ENCODE measurements around the gene FBN1. TPM values are rescaled to one million over a fixed set of nuclear protein-coding genes. Genes with fewer than 3 reads are reported as not detected.

The FBN1 gene
- total RNA-seq, 1 donor from 2014 or later = 0.62 TPM

DNA sequence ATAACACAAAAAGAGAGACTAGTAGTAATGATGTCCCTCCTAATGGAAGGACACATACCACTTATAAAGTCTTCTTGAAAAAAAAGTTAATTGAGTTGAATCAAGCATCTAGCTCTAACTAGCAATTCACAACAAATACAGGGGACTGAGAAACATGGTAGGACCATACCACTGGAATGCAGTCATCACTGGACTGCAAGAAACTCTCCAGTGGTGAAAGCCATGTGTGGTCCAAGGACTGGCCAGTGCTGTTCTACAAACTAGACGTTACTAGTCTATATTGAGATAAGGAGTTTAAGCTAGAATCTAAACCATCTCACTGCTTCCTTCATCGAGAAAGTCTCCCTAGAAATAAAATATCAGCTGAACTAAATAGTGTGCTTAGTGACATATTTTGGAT lies 16.7 kb downstream of the FBN1 start:
- Mint-ChIP-seq H3K4me3 (no peak overlapping the region), H3K9me3 (no peaks in the 10 kb centered on the region), H3K4me1 (no peaks in the 10 kb centered on the region), H3K36me3 (ENCODE audit: low read depth) (no peaks in the 10 kb centered on the region), H3K27ac (no peak overlapping the region), H3K27me3 (peaks cover 4% of the 10 kb centered on the region)
- ChIA-PET CTCF (no interaction called here), POLR2A (no interaction called here)
- no peak for DNase-seq
- intact Hi-C loops (cut with micrococcal nuclease) = no loop called here
- ATAC-seq (ENCODE audit: low read depth) = no peak
- TF ChIP-seq, protein P1, sequence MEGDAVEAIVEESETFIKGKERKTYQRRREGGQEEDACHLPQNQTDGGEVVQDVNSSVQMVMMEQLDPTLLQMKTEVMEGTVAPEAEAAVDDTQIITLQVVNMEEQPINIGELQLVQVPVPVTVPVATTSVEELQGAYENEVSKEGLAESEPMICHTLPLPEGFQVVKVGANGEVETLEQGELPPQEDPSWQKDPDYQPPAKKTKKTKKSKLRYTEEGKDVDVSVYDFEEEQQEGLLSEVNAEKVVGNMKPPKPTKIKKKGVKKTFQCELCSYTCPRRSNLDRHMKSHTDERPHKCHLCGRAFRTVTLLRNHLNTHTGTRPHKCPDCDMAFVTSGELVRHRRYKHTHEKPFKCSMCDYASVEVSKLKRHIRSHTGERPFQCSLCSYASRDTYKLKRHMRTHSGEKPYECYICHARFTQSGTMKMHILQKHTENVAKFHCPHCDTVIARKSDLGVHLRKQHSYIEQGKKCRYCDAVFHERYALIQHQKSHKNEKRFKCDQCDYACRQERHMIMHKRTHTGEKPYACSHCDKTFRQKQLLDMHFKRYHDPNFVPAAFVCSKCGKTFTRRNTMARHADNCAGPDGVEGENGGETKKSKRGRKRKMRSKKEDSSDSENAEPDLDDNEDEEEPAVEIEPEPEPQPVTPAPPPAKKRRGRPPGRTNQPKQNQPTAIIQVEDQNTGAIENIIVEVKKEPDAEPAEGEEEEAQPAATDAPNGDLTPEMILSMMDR (IDR thresholded peaks at IDR 0.05) = no peak

DNA sequence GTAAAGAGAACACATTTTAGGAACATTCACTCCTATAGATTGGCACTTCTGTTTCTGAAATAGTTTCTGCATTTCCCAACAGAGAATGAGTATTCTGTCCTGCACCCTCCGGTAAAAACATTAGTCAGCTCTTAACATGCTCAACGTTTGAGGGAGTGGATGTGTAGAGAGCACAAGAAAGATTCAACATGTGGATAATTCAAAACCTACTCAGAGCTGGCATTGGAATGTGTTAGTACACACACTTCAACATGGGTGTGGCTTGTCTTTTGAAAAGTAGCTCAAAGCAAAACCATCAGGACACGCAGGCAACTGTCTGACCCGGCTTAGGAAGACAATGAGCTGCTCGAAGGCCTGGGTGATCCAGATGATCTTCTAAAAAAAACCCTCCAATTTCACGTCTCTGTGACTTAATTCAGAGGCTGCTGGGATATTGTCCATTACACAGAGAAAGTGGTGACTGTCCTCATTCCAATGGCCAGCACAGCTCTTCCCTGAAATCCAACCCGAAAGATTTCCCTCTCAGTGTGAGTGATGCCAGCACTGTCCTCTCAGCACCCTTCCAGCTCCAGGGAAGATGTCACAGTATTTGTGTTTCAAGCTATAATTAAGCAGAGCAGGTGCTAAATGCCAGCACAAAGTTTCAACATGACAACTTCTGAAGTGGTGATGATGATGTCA lies 18.1 kb downstream of the FBN1 start:
- no peak overlapping the region for H3K4me3 Mint-ChIP-seq
- intact Hi-C loops (cut with micrococcal nuclease) = no loop called here
- ATAC-seq (ENCODE audit: low read depth) (no peak), DNase-seq (no peak)
- H3K36me3 Mint-ChIP-seq (ENCODE audit: low read depth) = no peaks in the 10 kb centered on the region
- H3K27me3 Mint-ChIP-seq = peaks cover 4% of the 10 kb centered on the region
- H3K9me3 Mint-ChIP-seq = no peaks in the 10 kb centered on the region
- H3K27ac Mint-ChIP-seq = no peak overlapping the region
- H3K4me1 Mint-ChIP-seq = no peaks in the 10 kb centered on the region
- CTCF ChIA-PET = no interaction called here
- POLR2A ChIA-PET = no interaction called here
- TF ChIP-seq, protein P1 (IDR thresholded peaks at IDR 0.05) = no peak

- intact Hi-C loops (cut with micrococcal nuclease) = no loop called here
- Mint-ChIP-seq H3K36me3 (ENCODE audit: low read depth) (no peaks in the 10 kb centered on the region), H3K4me3 (no peak overlapping the region), H3K27me3 (peaks cover 4% of the 10 kb centered on the region), H3K9me3 (no peaks in the 10 kb centered on the region), H3K27ac (no peak overlapping the region), H3K4me1 (no peaks in the 10 kb centered on the region)
- TF ChIP-seq, protein P1 (IDR thresholded peaks at IDR 0.05) = no peak
- no peak for ATAC-seq (ENCODE audit: low read depth)
- no peak for DNase-seq
- POLR2A ChIA-PET = no interaction called here
- CTCF ChIA-PET = no interaction called here
Measured at GRCh38 chr15:48625126-48625525, 20.4 kb downstream of the FBN1 start.

GRCh38 chr15:48624700-48625099 lies 20.8 kb downstream of the FBN1 start:
- Mint-ChIP-seq H3K36me3 (ENCODE audit: low read depth) (no peaks in the 10 kb centered on the region), H3K4me1 (no peaks in the 10 kb centered on the region), H3K27ac (no peak overlapping the region), H3K27me3 (peaks cover 4% of the 10 kb centered on the region), H3K9me3 (no peaks in the 10 kb centered on the region), H3K4me3 (no peak overlapping the region)
- ATAC-seq (ENCODE audit: low read depth) = no peak
- ChIA-PET CTCF (no interaction called here), POLR2A (no interaction called here)
- intact Hi-C loops (cut with micrococcal nuclease) = no loop called here
- TF ChIP-seq, protein P1 (IDR thresholded peaks at IDR 0.05) = no peak
- no peak for DNase-seq

- TF ChIP-seq, protein P1 (IDR thresholded peaks at IDR 0.05) = no peak
- ATAC-seq (ENCODE audit: low read depth) (no peak), DNase-seq (no peak)
- intact Hi-C loops (cut with micrococcal nuclease) = no loop called here
- Mint-ChIP-seq H3K36me3 (ENCODE audit: low read depth) (no peaks in the 10 kb centered on the region), H3K4me1 (no peaks in the 10 kb centered on the region), H3K27me3 (peaks cover 4% of the 10 kb centered on the region), H3K4me3 (no peak overlapping the region), H3K9me3 (no peaks in the 10 kb centered on the region), H3K27ac (no peak overlapping the region)
- ChIA-PET POLR2A (no interaction called here), CTCF (no interaction called here)
Measured at GRCh38 chr15:48623456-48623855, 22.1 kb downstream of the FBN1 start.
